ENCODE measurements around the gene HUS1. TPM values are rescaled to one million over a fixed set of nuclear protein-coding genes. Genes with fewer than 3 reads are reported as not detected.

Gene HUS1
- total and polyA plus RNA-seq, 2 of the 8 experiments (the other 6 are each of a cell fraction or from before 2014, with no cell fraction given) = 15.0 to 33.0 TPM

- H2BK15ac ChIP-seq (ENCODE audit: low read length) = no peak overlapping the region
Observed at GRCh38 chr7:47953822-47954221, 25.6 kb downstream of the HUS1 start.

More at GRCh38 chr7:47953822-47954221, 25.6 kb downstream of the HUS1 start:
- H3K4me3 ChIP-seq (ENCODE audit: extremely low read depth in 1 of 4, insufficient read depth in 2 of 4, low read depth in 3 of 4, low read length in 4 of 4) = no peak overlapping the region
- H3K27me3 ChIP-seq (replicated peaks in 1 of 4; ENCODE audit: control insufficient read depth in 3 of 4, extremely low read depth in 1 of 4, insufficient read depth in 3 of 4, low read length in 3 of 4) = no peaks in the 10 kb centered on the region
- no peak overlapping the region for H2AK5ac ChIP-seq (ENCODE audit: low read depth, low read length)
- no peak overlapping the region for H4K91ac ChIP-seq (replicated peaks; ENCODE audit: insufficient read length, low read length)
- no peak overlapping the region for H2BK120ac ChIP-seq (replicated peaks; ENCODE audit: low read depth, low read length)
- H3K23me2 ChIP-seq (ENCODE audit: low read depth, low read length) = no peaks in the 10 kb centered on the region
- H3K14ac ChIP-seq (ENCODE audit: insufficient read length) = no peak overlapping the region
- no peak overlapping the region for H4K5ac ChIP-seq (ENCODE audit: insufficient read length, low read depth, low read length)
- ChIA-PET CTCF (ENCODE audit: partially characterized antibody) (interaction anchor here (1.2 to 1.8 kb wide), 3 partner anchors 9 to 15 kb away, joined by 4 to 11 read pairs (median 4); no protein-coding TSS in a partner anchor), POLR2A (ENCODE audit: partially characterized antibody) (interaction anchor here (0.6 kb wide), 1 partner anchor 22 kb away, joined by 3 read pairs; no protein-coding TSS in a partner anchor)
- H3K4ac ChIP-seq (replicated peaks; ENCODE audit: insufficient read length, low read depth, low read length) = no peak overlapping the region
- no peaks in the 10 kb centered on the region for H3K9me3 ChIP-seq (ENCODE audit: insufficient read depth in 2 of 2, low read depth in 1 of 2, low read length in 1 of 2)
- H3K36me3 ChIP-seq (ENCODE audit: control insufficient read depth in 2 of 4, insufficient read depth in 4 of 4, low read length in 3 of 4) = peaks cover 2 to 20% (median 6%) of the 10 kb centered on the region in 4 experiments; a peak in 5 of 8 replicates
- H3K79me2 ChIP-seq (ENCODE audit: control insufficient read depth in 1 of 2, insufficient read depth in 2 of 2, low read length in 2 of 2) = no peaks in the 10 kb centered on the region
- no peak overlapping the region for H4K8ac ChIP-seq (ENCODE audit: extremely low read depth, insufficient read depth, low read length)
- no peaks in the 10 kb centered on the region for H3K79me1 ChIP-seq (ENCODE audit: low read depth, low read length)
- TF ChIP-seq JUND (IDR thresholded peaks at IDR 0.05; ENCODE audit: low read length) (no peak), NRF1 (IDR thresholded peaks at IDR 0.05; ENCODE audit: low read depth, low read length) (no peak), SP2 (IDR thresholded peaks at IDR 0.05; ENCODE audit: low read length) (no peak), JUN (IDR thresholded peaks at IDR 0.05; ENCODE audit: low read depth, low read length) (no peak), PHF8 (conservative IDR thresholded peaks at IDR 0.05; ENCODE audit: low read depth, low read length) (no peak), GABPA (IDR thresholded peaks at IDR 0.05; ENCODE audit: borderline replicate concordance, insufficient read depth, low read length) (no peak), KDM5A (IDR thresholded peaks at IDR 0.05; ENCODE audit: low read length) (no peak)
- TF ChIP-seq, protein P1, sequence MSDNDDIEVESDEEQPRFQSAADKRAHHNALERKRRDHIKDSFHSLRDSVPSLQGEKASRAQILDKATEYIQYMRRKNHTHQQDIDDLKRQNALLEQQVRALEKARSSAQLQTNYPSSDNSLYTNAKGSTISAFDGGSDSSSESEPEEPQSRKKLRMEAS (IDR thresholded peaks at IDR 0.05) = no peak
- H3K27ac ChIP-seq (ENCODE audit: low read depth, low read length) = no peak overlapping the region
- no peak for DNase-seq (ENCODE audit: low read depth in 1 of 2, low spot score in 2 of 2)
- no peak overlapping the region for H2AFZ ChIP-seq (ENCODE audit: low read length)
- no peak overlapping the region for H2BK20ac ChIP-seq (ENCODE audit: low read length)
- 90% methylated on average over 4 of the region's 4 CpGs; no CpG with 5 or more reads in 1 of the 2 experiments for WGBS, 2 experiments (ENCODE audit: extremely low coverage in 1 of 2, insufficient coverage in 1 of 2, insufficient read length in 1 of 2, insufficient replicate concordance in 2 of 2, low coverage in 1 of 2, low lambda C conversion rate in 2 of 2, missing lambda C conversion rate in 1 of 2)
- H4K20me1 ChIP-seq (replicated peaks in 1 of 2; ENCODE audit: control insufficient read depth in 1 of 2, insufficient read depth in 2 of 2, low read length in 2 of 2) = no peaks in the 10 kb centered on the region
- no peak overlapping the region for H2BK12ac ChIP-seq (ENCODE audit: low read depth, low read length)
- H3K4me1 ChIP-seq (replicated peaks in 1 of 4; ENCODE audit: control insufficient read depth in 3 of 4, insufficient read depth in 4 of 4, low read length in 3 of 4) = peaks cover 0 to 4% (median 1%) of the 10 kb centered on the region in 4 experiments; a peak in 4 of 7 replicates
- H3K23ac ChIP-seq (ENCODE audit: insufficient read length) = no peak overlapping the region
- H3K4me2 ChIP-seq (ENCODE audit: insufficient read depth in 1 of 2, low read depth in 2 of 2, low read length in 2 of 2) = no peak overlapping the region
- FAIRE-seq = no peak
- no peak overlapping the region for H3K56ac ChIP-seq (replicated peaks; ENCODE audit: insufficient read length, low read depth, low read length)
- H3K18ac ChIP-seq (ENCODE audit: extremely low read depth, low read length) = no peak overlapping the region
- no peak overlapping the region for H2BK5ac ChIP-seq (ENCODE audit: low read depth, low read length)
- H3K9ac ChIP-seq (replicated peaks in 1 of 4; ENCODE audit: extremely low read depth in 1 of 4, low read depth in 3 of 4, low read length in 3 of 4) = no peak overlapping the region
